TTC549 (cell line): ENCODE data around the gene NARF.
"Not testable (repeated sequence)": the region's sequence is repeated elsewhere in the genome, so short reads cannot be mapped to it uniquely, and the experiment has no call there.

ENCODE experiments used
- FAIRE-seq: peaks from 2 replicates; lab custom pipeline; 2012; peaks lifted over from hg19 to GRCh38; lab: Jason Lieb, UNC

NARF gene

DNA sequence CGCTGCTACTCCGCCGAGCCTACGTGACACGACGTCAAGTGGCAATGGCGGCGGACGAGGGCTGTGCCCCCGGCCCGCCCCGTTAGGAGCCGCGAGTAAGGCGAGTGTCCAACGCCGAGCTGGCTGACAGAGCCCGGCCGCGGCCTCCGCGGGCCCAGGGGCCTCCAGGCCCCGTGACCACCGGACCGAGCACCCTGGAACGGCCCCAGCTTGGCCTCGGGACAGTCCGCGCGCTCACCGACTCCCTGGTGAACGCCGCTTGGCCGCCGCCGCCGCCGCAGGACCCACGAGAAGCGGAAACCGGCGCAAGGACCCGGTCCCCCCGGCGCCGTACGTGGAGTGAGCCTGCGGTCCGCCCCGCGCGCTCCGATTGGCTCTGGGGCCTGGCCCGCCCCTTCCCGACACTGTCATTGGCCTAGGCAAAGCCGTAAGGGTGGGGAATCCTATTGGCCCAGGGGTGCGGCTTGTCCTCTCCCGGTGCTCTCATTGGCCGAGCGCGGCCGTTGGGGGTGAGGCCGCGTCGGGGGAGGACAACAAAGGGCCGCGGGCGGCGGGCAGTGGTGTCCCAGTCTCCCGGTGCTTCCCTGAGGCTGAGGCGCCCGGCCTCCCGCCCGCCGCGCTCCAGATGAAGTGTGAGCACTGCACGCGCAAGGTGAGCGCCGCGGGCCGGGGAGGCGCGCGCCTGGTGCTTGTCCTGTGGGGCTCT, at the start of gene NARF:
TSS of gene NARF (plus strand) at position 563 of the 706 bp plus-strand sequence. CDS start at position 626, 63 bp downstream.
- peak; percentile 17 for FAIRE-seq

DNA sequence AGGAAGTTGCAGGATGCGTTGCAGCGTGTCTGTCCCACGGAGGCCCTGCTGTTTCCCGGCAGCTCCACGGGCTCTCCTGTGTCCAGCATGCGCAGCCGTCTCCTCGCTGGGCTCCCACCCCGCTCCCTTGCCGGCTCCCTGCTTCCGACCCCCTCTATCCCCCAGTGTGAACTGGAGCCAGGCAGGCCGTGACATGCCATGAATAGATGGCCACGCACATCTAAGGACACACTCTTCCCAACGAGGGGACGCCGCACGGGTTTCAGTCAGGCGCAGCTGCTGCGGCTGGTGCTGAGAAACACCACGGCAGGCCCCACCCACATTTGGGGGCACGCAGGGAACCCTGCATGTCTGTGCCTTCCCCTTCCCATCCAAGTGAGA, 49.6 kb upstream of the NARF start:
- FAIRE-seq: no peak

DNA sequence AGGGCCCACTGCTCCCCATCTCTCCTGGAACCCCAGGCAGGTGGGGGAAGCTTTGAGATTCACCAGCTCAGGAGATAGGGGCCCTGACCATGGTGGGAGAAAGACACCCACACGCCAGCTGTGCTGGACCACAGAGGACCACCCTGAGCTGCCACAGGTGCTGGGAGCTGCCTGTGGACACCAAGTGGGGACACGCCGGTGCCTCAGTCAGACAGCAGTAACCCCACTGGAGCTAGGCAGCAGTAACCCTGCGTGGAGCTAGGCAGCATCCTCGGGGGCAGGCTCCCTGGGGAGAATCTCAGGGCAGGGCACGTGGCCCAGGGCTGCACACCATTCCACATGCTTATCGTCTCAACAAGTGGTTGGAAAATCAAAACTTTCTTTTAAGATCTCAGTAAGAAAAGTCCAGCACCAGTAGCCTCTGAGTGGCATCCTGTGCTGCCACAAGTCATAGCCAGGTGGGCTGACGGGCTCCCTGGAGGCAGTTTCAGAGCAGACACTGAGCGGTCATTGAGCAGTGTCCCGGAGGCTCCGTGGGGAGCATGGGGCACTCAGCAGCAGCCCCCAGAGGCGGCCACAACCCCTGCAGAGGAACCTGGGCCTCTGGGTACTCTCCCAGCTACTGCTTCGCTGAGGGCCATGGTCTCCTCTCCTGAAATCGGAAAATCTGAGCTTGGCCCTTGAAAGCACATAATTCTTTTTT, 48.4 kb upstream of the NARF start:
- no peak for FAIRE-seq

DNA sequence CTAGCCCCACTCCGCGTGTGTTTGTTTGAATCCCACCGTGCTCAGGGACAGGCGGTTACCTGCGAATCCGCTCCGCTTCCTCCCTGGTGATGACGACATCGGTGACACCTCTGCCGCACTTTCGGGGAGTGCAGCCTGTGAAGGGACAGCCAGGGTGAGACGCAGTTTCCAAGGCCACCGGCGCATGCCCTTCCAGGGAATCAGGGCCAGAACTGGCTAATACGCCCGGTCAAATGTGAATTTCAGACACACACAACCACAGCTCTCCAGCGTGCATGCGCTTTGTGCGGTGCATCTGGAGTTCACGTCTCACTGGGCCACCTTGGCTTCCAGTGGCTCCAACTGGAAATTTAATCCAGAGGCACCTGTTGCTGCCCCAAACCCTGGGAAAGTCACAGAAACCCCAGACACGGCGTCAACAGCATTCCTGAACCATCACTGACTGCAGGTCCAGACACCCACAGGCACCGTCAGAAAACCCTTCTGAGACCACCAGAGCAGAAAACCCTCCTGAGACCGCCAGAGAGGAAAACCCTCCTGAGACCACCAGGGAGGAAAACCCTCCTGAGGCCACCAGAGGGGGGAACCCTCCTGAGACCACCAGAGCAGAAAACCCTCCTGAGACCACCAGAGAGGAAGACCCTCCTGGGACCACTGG, 47.0 kb upstream of the NARF start:
- no peak for FAIRE-seq

DNA sequence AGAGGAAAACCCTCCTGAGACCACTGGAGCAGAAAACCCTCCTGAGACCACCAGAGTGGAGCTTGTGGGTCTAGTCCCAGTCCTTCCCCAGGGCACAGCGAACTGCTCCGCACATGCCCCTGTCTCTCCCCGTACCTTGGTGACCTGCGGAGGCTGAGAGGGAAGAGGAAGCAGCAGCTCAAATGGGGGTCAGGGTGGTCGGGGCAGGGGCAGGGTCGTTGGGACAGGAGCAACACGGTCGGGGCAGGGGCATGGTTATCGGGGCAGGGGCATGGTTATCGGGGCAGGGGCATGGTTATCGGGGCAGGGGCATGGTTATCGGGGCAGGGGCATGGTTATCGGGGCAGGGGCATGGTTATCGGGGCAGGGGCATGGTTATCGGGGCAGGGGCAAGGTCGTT, 46.5 kb upstream of the NARF start:
- FAIRE-seq: not testable (repeated sequence)

DNA sequence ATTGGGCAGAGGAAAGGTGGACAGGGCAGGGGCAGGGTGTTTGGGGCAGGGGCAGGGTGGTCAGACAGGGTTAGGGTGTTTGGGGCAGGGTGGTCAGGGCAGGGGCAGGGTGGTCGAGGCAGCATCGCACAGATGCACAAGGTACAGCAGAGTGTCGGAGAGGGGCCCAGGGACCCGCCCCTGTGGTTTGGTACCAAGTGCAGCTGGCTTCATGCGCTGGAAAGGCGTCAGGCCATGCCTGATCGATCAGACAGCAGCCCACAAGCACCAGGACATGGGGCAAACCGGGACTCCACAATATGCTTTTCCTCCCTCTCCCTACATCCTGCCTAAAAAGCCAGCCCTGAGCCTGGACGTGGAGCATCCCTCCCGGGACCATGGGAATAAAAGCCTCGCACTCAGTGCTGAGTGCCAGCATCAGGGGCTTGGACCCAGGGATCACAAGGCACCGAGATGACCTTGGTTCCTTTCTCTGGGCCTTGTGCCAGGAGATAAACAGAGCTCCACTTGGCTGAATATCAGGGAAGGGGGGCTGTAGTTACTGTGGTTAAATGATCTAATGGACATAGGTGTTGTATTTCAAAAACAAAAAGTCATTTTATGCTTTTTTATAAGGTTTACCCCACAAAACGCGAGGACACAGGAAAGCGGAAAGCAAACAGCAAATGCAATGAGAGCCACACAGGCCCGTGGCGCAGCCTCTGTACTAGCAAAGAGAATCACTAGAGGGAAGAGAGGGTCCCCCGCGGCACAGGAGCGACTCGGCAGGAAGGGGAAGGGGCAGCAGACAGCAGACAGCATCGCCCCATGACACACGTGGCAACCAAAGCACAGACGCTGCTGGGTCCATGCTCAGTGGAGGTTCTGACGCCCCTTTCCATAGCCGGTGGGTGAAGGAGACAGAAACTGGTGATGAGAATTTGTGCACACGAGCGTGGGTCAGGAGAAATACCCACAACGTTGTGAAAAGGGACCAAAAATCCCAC, 45.7 kb upstream of the NARF start:
- no peak for FAIRE-seq

DNA sequence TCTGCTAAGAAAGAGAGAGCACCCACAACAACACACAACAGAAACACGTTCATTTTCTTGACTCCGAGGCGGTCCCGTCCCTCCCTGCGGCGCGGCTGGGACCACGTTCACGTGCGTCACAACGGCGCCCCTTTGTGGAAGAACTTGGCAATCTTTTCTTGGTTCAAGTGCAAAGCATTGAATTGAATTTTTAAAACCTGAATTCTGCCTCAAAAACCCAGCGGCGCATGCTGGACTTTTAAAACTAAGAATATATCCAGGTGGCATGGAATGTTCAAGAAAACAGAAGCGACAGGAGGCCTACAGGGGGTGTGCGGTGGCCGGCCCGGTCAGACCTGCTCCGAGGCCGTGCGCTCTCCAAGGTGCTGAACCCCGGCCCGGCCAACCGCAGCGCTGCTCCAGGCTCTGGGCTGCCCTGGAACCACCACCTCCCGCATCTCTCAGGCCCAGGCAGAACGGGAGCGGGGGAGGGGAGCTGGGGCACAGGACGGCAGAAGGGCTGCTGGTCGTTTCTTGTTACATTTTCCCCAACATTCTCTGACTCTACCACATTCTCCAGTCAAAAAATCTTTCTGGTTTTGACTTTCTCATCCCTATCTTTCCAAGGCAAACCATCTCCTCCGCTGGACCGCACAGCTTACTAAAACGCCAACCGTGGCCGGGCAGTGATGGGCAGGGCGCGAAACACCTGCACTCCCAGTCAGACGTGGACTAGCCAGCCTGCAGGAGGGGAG, 43.8 kb upstream of the NARF start:
- FAIRE-seq: no peak

DNA sequence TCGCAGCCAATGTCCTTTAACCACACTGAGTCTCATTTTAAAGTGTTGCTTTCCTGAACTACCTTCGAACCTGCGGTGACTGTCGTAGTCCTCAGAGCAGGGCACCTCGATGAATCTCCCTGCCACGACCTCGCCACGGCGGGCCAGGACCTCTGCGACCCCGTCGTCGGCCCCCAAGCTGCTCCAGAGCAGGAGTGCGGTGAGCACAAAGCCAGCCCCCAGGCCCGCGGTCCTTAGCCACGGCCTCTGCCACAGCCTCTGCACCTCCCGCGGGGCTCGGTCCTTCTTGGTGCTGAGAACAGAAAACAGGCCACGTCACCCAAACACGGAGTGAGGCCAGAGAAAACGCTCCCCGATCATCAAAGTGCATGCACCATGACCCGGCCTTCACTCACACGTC, 43.2 kb upstream of the NARF start:
- no peak for FAIRE-seq

DNA sequence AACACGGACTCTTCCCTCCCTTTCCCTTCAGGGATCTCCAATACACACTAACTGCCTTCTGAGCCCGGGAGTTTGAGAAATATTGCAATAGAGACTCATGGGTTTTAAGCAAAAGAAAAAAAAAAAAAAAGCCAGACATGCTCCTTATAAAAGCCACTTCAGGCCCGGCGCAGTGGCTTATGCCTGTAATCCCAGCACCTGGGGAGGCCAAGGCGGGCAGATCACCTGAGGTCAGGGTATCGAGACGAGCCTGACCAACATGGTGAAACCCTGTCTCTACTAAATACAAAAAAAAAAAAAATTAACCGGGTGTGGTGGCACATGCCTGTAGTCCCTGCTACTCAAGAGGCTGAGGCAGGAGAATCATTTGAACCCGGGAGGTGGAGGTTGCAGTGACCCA, 42.8 kb upstream of the NARF start:
- FAIRE-seq: no peak

DNA sequence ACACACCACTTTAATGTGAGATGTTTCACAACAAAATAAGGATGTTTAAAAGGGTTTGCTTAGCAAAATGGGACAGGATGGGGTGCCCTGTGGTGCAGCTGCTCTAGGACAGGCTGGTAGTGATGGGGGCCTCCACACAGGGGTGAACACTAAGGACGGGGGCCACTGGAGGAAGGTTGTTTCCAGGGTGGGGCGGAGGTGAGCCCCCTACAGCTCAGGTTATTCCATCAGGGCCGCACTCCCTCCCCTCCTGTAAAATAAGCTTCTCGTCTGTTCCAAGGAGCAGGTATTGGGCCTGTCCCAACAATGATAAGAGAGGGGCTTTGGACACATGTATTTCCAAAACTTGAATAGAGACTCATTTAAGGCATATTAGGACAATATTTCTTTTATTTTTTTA, 42.3 kb upstream of the NARF start:
- no peak for FAIRE-seq

DNA sequence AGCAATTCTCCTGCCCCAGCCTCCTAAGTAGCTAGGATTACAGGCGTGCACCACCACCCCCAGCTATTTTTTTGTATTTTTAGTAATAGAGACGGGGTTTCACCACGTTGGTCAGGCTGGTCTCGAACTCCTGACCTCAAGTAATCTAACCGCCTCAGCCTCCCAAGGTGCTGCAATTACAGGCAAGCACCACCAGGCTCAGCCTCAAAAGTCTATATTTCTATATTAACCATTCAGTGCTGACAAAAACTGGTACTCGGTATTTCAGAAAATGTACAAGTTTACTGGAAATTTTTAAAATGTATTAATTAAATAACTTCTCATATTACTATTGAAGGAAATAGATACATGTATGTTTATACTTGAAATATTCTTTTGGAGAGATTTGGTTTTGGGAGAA, 41.8 kb upstream of the NARF start:
- FAIRE-seq: no peak

DNA sequence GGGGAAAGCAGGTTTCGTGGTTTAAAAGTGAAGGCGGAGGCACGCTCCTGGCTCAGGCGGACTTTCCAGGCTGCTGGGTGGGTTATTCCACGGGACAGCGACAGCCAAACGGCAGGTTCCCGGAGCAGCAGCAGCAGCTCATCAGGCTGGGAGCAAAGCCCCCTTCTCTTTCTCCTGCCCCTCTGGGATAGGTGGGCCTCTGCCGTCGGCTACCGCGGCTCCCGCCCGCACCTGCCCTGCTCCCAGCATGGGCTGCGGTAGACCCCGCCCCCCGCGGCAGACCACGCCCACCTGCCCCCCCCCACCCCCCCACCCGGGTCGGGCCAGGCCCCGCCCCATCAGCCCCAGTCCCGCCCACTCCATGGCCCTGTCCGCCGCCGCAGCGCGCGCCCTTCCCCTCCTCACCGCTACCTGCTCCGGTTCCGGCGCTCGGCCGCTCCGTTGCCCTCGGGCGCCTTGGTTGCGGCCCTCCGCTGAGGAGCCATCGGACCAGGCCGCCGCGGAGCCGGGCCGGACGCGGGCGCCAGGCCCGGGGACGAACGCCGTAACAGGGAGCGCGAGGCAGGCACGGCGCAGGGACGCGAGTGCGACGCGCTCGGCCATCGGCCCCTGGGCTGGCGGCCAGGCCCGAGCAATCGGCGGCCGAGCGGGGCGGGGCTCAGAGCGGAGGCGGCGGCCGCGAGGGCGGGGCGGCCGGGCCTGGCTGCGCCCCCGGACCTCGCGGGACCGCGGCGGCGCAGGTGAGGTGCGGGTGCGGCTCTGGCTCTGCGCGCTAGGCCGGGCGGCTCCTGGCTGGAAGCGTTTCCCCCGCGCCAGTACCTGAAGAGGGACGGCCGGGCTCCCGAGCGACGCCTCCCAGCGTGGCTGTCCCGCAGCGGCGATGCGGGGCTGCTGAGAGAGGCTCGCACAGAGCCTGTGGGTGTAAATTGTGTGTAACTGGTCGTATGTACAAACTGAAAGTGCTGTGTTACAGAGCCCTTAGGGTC, 40.2 kb upstream of the NARF start, which contains the start of the genes HEXD and OGFOD3:
TSS of gene HEXD (plus strand) at position 347 of the 986 bp plus-strand sequence. CDS start 1,453 bp downstream, outside the sequence.
TSS of gene OGFOD3 (minus strand) at position 586 of the 986 bp plus-strand sequence. CDS start at position 485, 101 bp downstream.
- no peak for FAIRE-seq

DNA sequence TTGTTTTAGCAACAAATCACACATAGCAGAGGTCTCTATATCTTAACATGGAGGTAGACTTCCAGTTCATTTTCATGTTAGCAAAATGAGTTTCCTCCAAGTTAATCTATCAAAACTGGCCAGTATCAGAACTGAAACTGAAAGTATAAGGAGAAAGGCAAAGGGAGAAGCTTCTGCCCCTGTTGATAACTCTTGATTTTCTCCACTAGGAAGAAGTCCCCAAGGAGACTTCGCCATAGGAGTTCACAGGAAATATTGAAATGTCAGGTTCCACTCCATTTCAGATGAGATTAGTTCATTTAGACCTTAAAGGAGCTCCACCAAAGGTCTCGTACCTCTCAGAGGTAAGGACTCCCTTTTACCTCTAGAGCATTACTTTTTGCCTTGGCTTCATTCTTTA, 39.0 kb upstream of the NARF start:
- FAIRE-seq: no peak

DNA sequence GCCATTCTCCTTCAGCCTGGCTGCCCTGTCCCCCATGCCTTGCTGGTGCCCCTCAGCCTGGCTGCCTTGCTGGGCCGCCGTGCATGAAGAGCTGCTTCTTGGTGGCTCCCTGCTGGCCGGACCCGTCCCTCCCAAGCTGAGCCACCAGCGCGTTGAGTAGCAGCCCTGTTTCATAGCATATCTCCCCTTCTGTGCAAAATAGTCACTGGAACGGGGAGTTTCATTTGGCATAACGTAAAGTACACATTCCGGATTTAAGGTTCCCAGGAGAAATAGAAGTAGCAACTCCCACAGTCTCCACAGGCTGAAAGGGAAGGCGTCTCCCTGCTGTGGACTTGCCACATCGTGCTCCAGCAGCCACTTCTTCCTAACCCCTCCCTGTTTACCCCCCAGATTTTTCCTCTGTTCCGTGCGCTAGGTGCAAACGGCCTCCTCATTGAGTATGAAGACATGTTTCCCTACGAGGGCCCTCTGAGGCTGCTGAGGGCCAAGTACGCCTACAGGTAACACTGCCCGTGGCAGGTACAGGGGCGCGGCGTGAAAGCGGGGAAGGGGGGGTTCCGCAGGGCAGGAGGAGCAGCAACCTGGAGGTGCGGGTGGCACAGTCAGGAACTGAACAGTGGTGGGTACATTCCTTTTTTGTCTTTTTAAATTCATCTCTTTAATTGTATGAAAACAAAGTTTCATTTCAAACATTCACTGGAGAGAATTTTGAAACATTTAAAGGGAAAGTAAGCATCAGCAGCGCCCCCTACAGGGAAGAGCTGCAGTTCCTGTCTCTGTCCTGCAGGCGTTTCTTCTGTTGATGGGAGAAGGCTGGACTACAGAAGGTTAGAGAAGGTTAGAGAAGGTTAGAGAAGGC, 34.3 kb upstream of the NARF start:
- no peak for FAIRE-seq

DNA sequence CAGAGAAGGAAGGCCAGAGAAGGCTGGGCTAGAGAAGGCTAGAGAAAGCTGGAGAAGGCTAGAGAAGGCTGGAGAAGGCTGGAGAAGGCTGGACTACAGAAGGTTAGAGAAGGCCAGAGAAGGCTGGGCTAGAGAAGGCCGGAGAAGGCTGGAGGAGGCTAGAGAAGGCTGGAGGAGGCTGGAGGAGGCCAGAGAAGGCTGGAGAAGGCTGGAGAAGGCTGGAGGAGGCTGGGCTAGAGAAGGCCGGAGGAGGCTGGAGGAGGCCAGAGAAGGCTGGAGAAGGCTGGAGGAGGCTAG, 33.7 kb upstream of the NARF start:
- no peak for FAIRE-seq

DNA sequence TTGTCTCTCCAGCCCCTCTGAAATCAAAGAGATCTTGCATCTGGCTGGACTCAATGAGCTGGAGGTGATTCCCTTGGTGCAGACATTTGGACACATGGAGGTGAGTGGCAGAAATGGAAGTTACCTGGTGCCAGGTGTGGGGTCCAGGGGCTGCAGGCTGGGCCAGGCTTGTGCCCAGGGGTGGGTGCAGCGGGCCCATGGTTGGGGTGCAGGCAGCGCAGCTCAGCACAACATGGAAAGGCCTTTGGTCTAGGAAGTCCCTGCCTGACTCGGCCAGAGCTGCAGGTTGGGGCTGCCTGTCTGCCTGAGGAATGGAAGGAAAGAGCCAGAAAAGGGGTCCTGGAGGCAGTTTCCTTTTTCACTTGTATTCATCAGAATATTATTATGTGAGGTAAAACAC, 30.0 kb upstream of the NARF start:
- FAIRE-seq: no peak

DNA sequence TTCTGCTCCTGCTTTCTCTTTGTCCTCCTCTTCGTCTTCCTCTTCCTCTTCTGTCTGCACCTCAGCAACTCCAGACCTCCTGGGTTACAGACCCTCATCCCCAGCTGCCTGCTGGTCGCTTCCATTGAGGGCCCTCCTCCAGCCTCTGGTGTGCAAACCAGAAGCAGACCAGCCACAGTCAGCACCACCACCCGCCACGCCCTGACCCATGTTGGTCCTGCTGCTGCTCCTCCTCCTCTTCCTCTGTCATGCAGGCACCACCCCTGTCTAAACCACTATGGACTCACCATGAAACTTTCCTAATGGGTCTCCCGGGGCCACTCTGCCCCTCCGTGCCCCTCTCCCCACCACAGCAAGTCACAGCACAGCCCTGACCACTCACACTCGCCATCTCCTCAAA, 28.7 kb upstream of the NARF start:
- FAIRE-seq: no peak

DNA sequence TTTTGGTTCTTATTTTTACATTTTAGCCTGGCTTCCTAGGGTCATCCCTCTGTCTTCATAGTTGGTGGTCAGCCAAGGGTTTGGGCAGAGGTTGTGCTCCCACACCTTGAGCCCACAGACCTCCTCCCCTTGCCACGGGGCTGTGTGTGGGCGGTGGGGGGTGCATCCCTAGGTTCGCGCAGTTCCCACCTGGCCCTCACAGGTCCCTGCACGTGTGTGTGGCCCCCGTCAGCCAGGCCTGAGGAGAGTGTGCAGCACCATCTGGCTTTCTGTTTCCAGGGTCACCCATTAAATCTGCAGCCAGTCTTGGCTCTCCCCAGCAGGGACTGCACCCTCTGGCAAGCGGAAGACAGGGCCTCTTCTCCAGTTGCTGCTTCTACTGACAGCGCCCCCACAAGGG, 26.5 kb upstream of the NARF start:
- FAIRE-seq: no peak

DNA sequence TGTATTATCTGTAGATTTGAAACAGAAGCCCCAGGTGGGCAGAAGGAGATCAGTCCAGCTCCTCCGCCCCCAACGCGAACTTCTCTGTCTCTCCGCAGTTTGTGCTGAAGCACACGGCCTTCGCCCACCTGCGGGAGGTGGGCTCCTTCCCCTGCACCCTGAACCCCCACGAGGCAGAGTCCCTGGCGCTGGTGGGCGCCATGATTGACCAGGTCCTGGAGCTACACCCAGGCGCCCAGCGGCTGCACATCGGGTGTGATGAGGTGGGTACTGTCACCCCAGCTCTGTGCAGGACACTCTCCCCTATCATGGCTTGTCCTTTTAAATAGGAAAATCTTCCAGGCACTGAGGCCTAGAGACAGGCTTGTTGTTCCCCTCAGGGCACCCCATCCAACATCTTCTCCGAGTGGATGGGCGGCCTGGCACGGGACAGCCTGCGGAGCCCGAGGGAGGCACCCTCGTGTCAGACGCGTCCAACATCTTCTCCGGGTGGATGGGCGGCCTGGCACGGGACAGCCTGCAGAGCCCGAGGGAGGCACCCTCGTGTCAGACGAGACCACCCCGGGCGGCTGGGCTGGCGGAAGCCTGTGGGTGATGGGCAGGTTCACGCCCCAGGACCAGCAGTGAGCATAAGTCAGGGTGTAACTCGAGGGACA, 24.9 kb upstream of the NARF start:
- no peak for FAIRE-seq
